Stimulated activated CD4-positive, alpha-beta T cell treated with anti-CD3 and anti-CD28 coated beads, Interleukin-12 subunit alpha, Interleukin-12 subunit beta, amount 100 ng/mL, for 4 hours (primary cell): Measurements from ENCODE around the gene TNRC18.
A peak's percentile ranks its signal among the peaks of the same experiment; 100 is the strongest.
"Not testable (repeated sequence)": the region's sequence is repeated elsewhere in the genome, so short reads cannot be mapped to it uniquely, and the experiment has no call there.

Source experiments
- DNase-seq: peaks from one replicate; pipeline ENCODE4 v3.0.0-alpha.2; 2020

TNRC18 gene

DNA sequence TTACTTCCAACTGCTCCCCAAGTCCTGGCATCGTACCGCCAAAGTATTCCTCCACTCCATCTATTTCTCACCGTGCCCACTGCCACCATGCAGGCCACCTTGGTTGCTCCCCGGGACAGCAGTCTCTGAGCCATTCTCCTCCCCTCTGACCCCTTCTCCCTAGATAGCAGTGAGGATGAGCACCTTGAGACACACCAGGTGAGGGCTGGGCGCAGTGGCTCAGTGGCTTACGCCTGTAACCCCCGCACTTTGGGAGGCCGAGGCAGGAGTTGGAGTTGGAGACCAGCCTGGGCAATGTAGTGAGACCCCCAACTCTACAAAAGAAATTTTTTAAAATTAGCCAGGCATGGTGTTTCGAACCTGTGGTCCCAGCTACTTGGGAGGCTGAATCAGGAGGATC, 136.7 kb downstream of the TNRC18 start:
- no peak for DNase-seq

DNA sequence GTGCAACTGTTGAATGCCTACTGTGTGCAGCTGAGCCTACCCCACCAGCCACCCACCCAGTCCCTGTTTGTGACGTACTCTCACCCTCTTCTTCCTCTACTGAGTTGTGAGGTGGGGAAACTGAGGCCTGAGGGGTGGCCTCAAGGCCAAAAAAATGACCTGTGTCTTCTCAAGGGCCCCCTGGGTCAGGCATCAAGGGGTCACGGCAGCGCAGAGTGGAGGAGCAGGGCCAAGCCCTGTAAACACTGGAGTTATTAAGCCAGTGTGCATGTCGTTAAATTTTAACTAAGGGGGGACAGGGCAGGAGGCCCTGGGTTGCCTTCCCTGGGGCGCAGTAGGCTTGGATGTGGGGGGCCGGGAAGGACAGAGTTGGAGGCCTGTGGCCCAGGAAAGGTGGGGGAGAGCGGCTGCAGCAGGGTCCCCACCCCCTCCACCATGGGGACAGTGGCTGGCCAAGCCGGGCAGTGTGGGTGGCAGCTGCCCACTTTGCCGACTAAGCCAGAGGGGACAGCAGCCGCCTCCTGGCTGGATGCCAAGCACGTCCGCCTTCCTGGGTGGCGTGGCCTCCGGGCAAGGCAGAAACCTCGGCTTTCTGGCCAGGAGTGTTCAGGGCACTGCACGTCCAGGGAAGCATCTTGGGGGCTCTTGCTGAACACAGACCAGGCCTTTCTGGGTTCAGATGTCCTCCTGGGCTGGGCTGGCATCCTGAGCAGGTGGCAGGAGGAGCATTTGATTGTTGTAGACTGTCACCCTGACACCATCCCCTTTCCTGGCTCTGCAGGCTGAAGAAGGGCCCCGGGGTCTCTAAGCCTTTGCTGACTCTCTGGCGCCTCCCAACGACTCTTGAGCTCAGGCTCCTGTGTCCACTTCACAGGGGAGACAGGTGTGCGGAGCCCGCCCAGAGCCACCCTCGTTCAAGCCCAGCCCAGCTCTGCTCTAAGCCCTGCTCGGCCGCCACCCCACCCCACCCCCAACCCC, 139.0 kb downstream of the TNRC18 start:
- no peak for DNase-seq

GRCh38 chr7:5283421-5284303, 140.0 kb downstream of the TNRC18 start:
- no peak for DNase-seq

DNA sequence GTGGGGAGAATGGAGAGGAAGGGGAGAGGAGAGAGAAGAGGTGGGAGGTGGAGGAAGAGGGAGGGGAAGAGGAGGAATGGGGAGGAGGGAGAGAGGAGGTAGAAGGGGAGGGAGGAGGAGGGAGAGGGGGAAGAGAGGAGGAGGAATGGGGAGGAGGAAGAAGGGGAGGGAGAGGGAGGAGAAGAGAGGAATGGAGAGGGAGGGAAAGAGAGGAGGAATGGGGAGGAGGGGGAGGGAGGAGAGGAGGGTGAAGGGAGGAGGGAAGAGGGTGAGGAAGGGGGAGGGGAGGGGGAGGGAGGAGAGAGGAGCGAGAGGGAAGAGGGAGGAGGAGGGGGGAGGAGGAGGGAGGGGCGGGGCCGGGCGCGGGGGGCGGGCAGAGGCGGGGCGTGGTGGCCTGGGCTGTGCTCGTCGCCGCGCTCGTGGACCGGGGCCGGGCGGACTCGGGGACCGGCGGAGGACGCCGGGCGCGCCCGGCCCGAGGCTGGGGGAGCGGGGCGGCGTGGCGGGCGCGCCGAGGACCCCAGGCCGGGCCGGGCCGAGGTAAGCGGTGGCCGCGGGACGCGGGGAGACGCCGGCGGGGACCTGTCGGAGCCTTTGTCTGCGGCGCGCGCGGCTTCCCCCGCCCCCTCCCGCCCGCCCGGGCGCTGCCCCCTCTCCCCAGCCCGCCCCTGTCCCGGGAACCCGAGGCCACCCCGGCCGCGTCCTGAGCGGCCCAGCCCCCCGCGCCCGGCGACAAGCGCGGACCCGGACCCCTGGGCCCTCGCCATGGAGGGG, 140.9 kb downstream of the TNRC18 start, which contains the start of gene SLC29A4:
Gene SLC29A4 (plus strand): TSS at position 401 of the 774 bp plus-strand sequence. CDS start 4,874 bp downstream, outside the sequence.
- peak; percentile 28 for DNase-seq

GRCh38 chr7:5281598-5282500, 141.8 kb downstream of the TNRC18 start:
- DNase-seq, result not testable (repeated sequence)

DNA sequence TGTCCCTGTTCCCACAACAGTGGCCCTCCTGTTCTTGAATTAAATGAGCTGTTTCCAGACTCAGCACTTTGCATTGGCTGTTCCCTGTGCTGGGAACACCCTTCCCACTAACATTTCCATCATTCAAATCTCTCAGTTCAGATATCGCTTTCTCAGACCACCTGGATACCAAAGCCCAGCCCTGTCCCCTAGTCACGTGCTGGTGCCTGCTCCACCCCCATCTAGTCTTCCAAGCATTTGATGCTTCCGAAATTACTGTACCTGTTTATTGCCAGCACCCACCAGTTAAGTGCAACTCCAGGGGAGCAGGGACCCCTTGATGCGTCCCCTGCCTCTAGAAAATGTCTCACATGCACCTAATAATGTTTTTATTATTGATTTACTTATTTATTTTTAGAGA, 143.9 kb downstream of the TNRC18 start:
- no peak for DNase-seq

- no peak for DNase-seq
Observed at GRCh38 chr7:5278766-5279165, 144.9 kb downstream of the TNRC18 start.

- no peak for DNase-seq
Observed at GRCh38 chr7:5276611-5277010, 147.0 kb downstream of the TNRC18 start.

- DNase-seq, result not testable (repeated sequence)
Observed at GRCh38 chr7:5276123-5276522, 147.5 kb downstream of the TNRC18 start.

DNA sequence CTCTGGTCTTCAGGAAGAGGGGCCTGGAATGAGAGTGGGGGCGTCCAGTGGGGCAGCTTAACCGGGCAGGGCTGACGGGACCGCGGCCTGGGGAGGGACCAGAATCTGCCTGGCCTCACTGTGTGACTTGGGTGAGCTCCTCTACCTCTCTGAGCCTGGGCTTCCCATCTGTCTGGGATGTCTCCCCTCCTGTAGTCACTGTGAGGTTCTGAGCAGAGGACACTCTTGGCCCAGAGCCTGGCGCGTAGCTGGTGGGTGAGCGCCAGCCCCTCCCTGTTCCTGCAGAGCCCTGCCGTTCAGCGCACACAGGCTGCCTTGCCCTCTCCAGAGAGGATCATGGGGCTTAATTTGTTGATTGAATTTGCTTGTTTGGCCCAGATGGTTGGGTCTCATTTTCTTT, 148.1 kb downstream of the TNRC18 start:
- not testable (repeated sequence) for DNase-seq

- not testable (repeated sequence) for DNase-seq
Observed at GRCh38 chr7:5274985-5275431, 148.6 kb downstream of the TNRC18 start.

GRCh38 chr7:5274441-5274840, 149.2 kb downstream of the TNRC18 start:
- no peak for DNase-seq

DNA sequence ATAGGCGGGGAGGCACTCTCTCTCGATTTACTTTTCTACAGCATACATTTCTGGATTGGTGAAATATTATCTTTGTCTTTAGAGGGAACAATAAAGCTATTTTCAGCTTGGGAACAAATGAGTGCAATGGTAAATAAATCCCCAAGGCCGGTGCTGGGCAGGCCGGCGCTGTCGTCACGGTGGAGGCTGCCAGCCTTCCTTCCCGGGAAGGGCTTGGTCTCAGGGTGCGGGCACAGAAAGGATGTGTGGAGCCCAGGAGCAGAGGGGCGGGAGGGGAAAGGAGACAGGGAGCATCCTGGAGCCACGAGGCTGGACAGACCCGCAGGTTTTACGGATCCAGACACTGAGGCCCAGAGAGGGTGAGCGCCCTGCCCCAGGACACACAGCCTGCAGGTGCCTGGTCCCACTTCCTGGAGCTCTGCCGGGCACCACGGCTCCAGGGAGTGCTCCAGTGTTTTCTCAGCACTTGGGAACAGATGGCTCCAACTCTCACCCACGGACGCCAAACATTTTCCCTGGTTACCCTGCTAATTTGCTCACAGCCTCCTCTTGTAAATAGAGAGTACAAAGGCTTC, 149.7 kb downstream of the TNRC18 start:
- not testable (repeated sequence) for DNase-seq

DNA sequence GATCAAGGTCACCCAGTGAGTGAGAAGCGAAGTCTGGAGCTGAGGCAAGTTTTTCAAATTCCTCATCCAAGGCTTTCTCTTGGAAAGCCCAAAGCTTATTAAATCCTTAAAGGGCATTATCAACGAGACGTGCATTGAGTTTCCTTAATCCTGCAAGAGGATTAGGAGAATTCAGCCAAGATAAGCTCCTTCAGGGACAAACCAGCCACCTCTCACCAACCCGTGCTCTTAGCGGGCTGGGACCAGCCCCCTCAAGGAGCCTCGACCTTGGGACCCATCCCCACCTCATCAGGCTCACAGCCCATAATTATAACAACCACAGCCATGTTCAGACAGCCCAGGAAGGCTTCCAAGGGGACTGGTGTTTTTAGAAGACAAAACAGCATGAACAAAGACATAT, 152.8 kb downstream of the TNRC18 start:
- DNase-seq, result no peak

DNA sequence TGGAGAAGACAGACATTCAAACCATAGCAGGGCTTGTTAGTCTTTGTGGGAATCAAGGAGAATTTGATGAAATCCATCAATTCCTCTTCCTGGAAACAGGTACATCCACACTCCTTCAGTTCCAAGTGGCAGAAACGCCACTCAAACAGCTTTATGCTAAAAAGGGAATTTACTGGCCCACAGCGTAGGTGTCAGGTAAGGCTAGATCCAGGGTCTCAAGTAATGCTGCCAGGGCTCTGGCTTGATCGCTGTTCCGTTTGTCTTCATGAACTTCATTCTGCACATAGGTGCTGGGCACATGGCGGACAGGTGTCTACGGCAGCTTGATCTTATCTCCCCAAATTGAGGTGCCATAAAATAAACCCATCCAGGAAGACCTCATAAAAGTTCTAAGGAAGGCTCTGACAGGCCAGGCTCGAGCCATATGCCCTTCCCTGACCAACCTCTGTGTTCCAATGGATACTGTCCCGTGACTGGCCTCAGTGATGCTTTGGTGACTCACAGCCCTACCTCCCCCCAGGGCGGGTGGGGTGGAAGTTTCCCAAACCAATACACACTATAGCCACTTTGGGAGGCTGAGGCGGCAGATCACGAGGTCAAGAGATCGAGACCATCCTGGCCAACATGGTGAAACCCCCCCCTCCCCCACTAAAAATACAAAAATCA, 153.5 kb downstream of the TNRC18 start:
- DNase-seq, result not testable (repeated sequence)

DNA sequence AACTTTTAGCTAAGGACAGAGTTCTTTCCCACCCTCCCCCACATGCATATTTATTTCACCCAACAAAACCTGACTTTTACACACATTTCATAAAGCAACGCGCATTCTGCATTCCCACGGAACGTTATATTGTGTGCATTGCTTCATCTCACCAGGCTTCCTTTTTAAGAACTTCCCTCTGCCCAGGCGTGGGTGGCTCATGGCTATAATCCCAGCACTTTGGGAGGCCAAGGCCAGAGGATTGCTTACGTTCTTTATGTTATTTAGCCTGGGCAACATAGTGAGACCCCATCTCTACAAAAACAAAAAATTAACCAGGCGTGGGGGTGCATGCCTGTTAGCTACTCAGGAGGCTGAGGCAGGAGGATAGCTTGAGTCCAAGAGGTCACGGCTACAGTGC, 155.8 kb downstream of the TNRC18 start:
- not testable (repeated sequence) for DNase-seq

GRCh38 chr7:5266191-5267028, 157.2 kb downstream of the TNRC18 start:
- no peak for DNase-seq

- no peak for DNase-seq
Observed at GRCh38 chr7:5265320-5266190, 158.1 kb downstream of the TNRC18 start.
